Keratinocyte (primary cell): ENCODE data around the gene CTNNA2.

ENCODE experiments used
- EZH2 ChIP-seq: IDR thresholded peaks from one replicate; pipeline ENCODE4 v1.6.1; 2012; ENCODE audit warnings: inconsistent platforms, mild to moderate bottlenecking, low read length, moderate library complexity
- TF ChIP-seq, protein P1 (sequence below), 3 experiments: IDR thresholded peaks in 1 of 3; conservative IDR thresholded peaks in 1 of 3; optimal IDR thresholded peaks in 1 of 3; 2 replicates in 2 of 3; 3 replicates in 1 of 3; pipeline versions ENCODE3 to v1.5.1; 2011; ENCODE audit warnings: low read length in 3 of 3, mild to moderate bottlenecking in 3 of 3, moderate library complexity in 2 of 3, control low read depth in 1 of 3, inconsistent platforms in 1 of 3; ENCODE audit not compliant: insufficient read depth in 2 of 3; ENCODE audit errors: extremely low read depth in 1 of 3

- no peak for TF ChIP-seq EZH2
- TF ChIP-seq, protein P1, sequence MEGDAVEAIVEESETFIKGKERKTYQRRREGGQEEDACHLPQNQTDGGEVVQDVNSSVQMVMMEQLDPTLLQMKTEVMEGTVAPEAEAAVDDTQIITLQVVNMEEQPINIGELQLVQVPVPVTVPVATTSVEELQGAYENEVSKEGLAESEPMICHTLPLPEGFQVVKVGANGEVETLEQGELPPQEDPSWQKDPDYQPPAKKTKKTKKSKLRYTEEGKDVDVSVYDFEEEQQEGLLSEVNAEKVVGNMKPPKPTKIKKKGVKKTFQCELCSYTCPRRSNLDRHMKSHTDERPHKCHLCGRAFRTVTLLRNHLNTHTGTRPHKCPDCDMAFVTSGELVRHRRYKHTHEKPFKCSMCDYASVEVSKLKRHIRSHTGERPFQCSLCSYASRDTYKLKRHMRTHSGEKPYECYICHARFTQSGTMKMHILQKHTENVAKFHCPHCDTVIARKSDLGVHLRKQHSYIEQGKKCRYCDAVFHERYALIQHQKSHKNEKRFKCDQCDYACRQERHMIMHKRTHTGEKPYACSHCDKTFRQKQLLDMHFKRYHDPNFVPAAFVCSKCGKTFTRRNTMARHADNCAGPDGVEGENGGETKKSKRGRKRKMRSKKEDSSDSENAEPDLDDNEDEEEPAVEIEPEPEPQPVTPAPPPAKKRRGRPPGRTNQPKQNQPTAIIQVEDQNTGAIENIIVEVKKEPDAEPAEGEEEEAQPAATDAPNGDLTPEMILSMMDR (optimal IDR thresholded peaks at IDR 0.05 in 1 of 3, IDR thresholded peaks at IDR 0.05 in 1 of 3, conservative IDR thresholded peaks at IDR 0.05 in 1 of 3; ENCODE audit: extremely low read depth in 1 of 3, insufficient read depth in 2 of 3, low read length in 3 of 3), result no peak
Observed at GRCh38 chr2:80266231-80266630, 753.4 kb downstream of the CTNNA2 start.
